Measurements from ENCODE around the gene NDUFS7. TPM values are rescaled to one million over a fixed set of nuclear protein-coding genes. Genes with fewer than 3 reads are reported as not detected.

NDUFS7 gene
- total and polyA plus RNA-seq, 9 of the 15 experiments (the other 6 are each of a cell fraction or from before 2014, with no cell fraction given), result 6.0 to 271 (median 60.6) TPM

DNA sequence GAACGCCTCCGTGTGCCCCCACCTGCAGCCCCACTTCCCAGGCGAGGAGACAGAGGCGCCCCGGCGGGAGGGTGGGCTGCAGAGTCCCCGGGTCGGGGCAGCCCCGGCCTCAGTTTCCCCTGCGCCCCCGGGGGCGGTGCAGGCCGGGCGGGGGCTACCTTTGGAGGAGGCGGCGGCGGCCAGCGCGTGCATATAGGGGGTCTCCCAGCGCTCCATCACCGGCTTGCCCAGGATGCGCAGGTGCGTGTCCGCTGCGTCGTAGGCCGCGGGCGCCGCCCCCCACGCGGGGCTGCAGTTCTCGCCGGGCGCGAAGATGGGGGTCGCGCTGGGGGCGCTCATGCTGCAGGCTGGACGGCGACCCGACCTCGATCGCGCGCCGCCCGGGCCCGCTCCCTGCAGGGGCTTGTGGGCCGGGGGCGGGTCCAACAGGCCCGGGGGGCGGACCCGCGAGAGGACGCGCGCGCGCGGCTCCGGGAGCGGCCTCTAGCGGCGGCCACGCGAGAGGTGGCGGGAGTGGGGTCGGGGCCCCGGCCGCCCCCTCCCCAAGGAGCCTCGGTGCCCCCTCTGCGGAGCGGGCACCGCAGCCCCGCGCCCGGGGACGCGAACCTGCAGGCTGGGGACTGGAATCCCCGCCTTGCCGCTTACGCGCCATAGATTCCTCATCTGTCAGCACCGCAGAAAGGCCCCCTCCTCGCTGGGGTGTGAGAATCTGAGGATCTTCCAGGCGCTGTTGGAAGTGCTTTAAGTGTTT is 17.6 kb downstream of the NDUFS7 start, which contains the start of gene GAMT (continued):
- TF ChIP-seq, protein P1, sequence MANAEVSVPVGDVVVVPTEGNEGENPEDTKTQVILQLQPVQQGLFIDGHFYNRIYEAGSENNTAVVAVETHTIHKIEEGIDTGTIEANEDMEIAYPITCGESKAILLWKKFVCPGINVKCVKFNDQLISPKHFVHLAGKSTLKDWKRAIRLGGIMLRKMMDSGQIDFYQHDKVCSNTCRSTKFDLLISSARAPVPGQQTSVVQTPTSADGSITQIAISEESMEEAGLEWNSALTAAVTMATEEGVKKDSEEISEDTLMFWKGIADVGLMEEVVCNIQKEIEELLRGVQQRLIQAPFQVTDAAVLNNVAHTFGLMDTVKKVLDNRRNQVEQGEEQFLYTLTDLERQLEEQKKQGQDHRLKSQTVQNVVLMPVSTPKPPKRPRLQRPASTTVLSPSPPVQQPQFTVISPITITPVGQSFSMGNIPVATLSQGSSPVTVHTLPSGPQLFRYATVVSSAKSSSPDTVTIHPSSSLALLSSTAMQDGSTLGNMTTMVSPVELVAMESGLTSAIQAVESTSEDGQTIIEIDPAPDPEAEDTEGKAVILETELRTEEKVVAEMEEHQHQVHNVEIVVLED (CRISPR knock-in tag; IDR thresholded peaks at IDR 0.05), result peak; percentile 37
- TF ChIP-seq ZSCAN29 (IDR thresholded peaks at IDR 0.05), result no peak

DNA sequence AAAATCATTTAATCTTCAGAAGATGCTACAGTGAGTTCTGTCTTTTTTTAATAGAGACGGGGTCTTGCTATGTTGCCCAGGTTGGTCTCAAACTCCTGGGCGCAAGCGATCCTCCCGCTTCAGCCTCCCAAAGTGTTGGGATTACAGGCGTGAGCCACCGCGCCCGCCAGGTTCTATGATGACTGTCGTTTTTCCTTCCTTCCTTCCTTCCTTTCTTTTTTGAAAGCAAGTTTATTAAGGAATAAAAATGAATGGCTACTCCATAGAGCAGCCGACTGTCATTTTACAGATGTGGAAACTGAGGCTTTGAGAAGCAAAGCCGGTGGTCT is 18.1 kb downstream of the NDUFS7 start:
- FAIRE-seq, result no peak
- Histone ChIP-seq H3K4me1 (replicated peaks in 1 of 2; ENCODE audit: control insufficient read depth in 2 of 2, insufficient read depth in 2 of 2, low read length in 2 of 2) (peaks cover 7 to 64% of the 10 kb centered on the region in 2 experiments; a peak in 4 of 5 replicates), H3K27ac (ENCODE audit: extremely low read depth, low read depth, low read length) (no peak overlapping the region), H3K4me2 (ENCODE audit: insufficient read depth, low read length) (peak overlapping the region; percentile 74), H3K4me3 (peak overlapping the region; percentile 57), H3K36me3 (ENCODE audit: control insufficient read depth, insufficient read depth, low read length) (peaks cover 14% of the 10 kb centered on the region; the same call in 1 of the 3 replicates), H3K9me3 (replicated peaks; ENCODE audit: control insufficient read depth, insufficient read depth, low read depth, low read length) (no peaks in the 10 kb centered on the region), H3K9ac (ENCODE audit: insufficient read depth in 1 of 2, low read depth in 2 of 2, low read length in 2 of 2) (peak overlapping the region; percentile 45 to 89; a peak in 3 of 4 replicates), H2AFZ (ENCODE audit: low read depth, low read length) (peak overlapping the region; percentile 93), H3K27me3 (ENCODE audit: control insufficient read depth in 2 of 2, insufficient read depth in 2 of 2, low read length in 2 of 2) (no peaks in the 10 kb centered on the region), H4K20me1 (replicated peaks; ENCODE audit: control insufficient read depth, insufficient read depth, low read length) (no peaks in the 10 kb centered on the region), H3K9me1 (ENCODE audit: control insufficient read depth, insufficient read depth, low read length) (no peaks in the 10 kb centered on the region), H3K79me2 (ENCODE audit: control insufficient read depth, insufficient read depth, low read length) (peaks cover 12% of the 10 kb centered on the region)
- in situ Hi-C loops (cut with MboI) (no loop called here), intact Hi-C loops (cut with micrococcal nuclease) (no loop called here)
- no peak for ATAC-seq
- CTCF ChIA-PET (ENCODE audit: low intra/inter-chr PET ratio), result no interaction called here
- 36% methylated on average over 4 of the region's 11 CpGs for WGBS (ENCODE audit: insufficient coverage, low coverage, missing lambda C conversion rate)
- DNase-seq (ENCODE audit: extremely low read depth in 1 of 4, low spot score in 3 of 4), result no peak
- BruUV-seq (replicated peaks), result no TSS peak
- POLR2A ChIA-PET, result no interaction called here
- TF ChIP-seq RBBP5 (IDR thresholded peaks at IDR 0.05; ENCODE audit: borderline replicate concordance, insufficient read depth, low read length, poor library complexity, severe bottlenecking) (no peak), RBFOX2 (IDR thresholded peaks at IDR 0.05; ENCODE audit: low read depth, low read length) (no peak), BMI1 (IDR thresholded peaks at IDR 0.05; ENCODE audit: low read length) (no peak), E2F3 (CRISPR knock-in tag; IDR thresholded peaks at IDR 0.05) (no peak), TARDBP (IDR thresholded peaks at IDR 0.05) (no peak), CCAR2 (IDR thresholded peaks at IDR 0.05; ENCODE audit: low read depth, low read length) (no peak), TCF3 (CRISPR knock-in tag; IDR thresholded peaks at IDR 0.05) (no peak), ZNF644 (tag; IDR thresholded peaks at IDR 0.05; ENCODE audit: low read depth) (no peak), ILF3 (IDR thresholded peaks at IDR 0.05; ENCODE audit: borderline replicate concordance) (no peak), HDAC2 (IDR thresholded peaks at IDR 0.05) (peak; percentile 50; the same call in 1 of the 2 replicates), FOS (IDR thresholded peaks at IDR 0.05; ENCODE audit: extremely low read depth, insufficient read length) (no peak), ZNF75A (CRISPR knock-in tag; IDR thresholded peaks at IDR 0.05) (no peak), KLF1 (tag; IDR thresholded peaks at IDR 0.05) (no peak), NR1H2 (CRISPR knock-in tag; IDR thresholded peaks at IDR 0.05) (no peak), TRIM28 (IDR thresholded peaks at IDR 0.05) (no peak), ZNF121 (CRISPR knock-in tag; conservative IDR thresholded peaks at IDR 0.05) (peak; percentile 98), HIVEP1 (CRISPR knock-in tag; IDR thresholded peaks at IDR 0.05) (no peak)
- TF ChIP-seq, protein P2, sequence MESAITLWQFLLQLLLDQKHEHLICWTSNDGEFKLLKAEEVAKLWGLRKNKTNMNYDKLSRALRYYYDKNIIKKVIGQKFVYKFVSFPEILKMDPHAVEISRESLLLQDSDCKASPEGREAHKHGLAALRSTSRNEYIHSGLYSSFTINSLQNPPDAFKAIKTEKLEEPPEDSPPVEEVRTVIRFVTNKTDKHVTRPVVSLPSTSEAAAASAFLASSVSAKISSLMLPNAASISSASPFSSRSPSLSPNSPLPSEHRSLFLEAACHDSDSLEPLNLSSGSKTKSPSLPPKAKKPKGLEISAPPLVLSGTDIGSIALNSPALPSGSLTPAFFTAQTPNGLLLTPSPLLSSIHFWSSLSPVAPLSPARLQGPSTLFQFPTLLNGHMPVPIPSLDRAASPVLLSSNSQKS (CRISPR knock-in tag; IDR thresholded peaks at IDR 0.05), result no peak
